Stimulated activated CD8-positive, alpha-beta memory T cell treated with anti-CD3 and anti-CD28 coated beads, Interleukin-12 subunit alpha, Interleukin-12 subunit beta, amount 100 ng/mL, for 4 hours (primary cell): ENCODE measurements around the gene KCTD3.

Experiments
- DNase-seq: peaks from one replicate; pipeline ENCODE4 v3.0.0-alpha.2; 2020; ENCODE audit warnings: low read depth

The KCTD3 gene

DNA sequence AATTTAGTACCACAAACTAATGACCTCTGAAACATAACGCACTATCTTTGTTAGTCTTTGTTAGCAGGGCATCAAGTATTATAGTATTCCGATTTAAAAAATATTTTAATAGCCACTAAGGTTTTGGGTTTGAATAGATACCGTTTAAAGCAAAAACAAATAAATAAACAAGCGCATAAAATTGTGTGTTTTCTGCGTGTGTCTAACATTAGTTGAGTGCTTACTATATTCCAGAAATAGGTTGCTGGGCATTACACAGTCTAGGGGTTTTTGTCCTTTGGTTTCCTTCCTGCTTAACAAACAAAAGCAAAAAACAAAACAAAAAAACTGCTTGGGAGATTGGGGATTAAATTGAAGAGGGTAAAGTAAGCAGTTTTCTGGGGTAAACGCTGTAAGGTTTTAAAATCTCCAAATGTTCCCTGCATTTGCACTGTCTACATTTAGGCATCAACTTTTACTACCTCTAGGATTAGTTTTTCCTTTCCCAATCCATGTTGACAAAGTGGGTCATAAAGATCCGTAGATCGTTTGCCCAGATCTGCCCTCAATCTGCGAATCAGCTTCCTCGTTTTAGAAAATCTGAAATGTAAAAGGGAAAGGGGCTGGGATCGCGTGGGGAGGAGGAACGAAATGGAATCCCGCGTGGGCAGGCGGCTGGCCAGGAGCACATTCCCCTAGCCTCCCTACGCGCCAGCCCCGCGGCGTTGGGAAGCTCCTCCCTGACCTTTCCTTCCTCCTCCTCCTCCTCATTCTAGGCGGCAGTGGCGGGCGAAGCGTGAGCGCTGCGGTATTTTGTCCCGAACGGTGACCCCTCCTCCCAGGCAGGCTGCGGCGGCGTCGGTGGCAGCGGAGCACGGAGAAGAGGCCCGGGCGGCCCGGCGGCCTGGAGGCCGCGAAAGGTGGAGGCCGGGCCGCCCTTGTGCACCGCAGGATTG lies at the start of gene KCTD3:
KCTD3 (plus strand) TSS at position 749 of the 935 bp plus-strand sequence. CDS start 382 bp downstream, outside the sequence.
- no peak for DNase-seq

- no peak for DNase-seq
Measured at GRCh38 chr1:215517441-215517891, 49.6 kb upstream of the KCTD3 start.

- no peak for DNase-seq
Measured at GRCh38 chr1:215518594-215518993, 48.5 kb upstream of the KCTD3 start.

DNA sequence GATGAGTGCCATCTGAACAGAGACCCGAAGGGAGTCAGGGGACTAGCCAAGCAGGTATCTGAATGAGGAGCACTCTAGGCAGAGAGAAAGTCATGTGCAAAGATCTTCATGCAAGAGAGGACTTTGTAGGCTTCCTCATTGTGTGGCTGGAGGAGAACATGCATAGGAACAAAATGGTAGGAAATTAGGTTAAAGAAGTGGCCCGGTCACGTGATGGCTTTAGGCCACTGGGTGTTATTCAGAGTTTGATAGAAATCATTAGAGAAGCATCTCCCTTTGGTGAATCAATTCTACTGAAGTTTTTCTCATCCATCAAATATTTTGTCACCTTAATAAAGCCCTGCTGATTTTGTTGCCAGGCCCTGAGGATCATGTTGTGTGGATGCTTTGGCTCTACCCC lies 45.8 kb upstream of the KCTD3 start:
- no peak for DNase-seq

- no peak for DNase-seq
Measured at GRCh38 chr1:215523128-215523861, 43.8 kb upstream of the KCTD3 start.

GRCh38 chr1:215523906-215524305 lies 43.2 kb upstream of the KCTD3 start:
- DNase-seq = no peak

- DNase-seq = no peak
Measured at GRCh38 chr1:215526147-215526845, 40.8 kb upstream of the KCTD3 start.

- no peak for DNase-seq
Measured at GRCh38 chr1:215526846-215527151, 40.3 kb upstream of the KCTD3 start.

DNA sequence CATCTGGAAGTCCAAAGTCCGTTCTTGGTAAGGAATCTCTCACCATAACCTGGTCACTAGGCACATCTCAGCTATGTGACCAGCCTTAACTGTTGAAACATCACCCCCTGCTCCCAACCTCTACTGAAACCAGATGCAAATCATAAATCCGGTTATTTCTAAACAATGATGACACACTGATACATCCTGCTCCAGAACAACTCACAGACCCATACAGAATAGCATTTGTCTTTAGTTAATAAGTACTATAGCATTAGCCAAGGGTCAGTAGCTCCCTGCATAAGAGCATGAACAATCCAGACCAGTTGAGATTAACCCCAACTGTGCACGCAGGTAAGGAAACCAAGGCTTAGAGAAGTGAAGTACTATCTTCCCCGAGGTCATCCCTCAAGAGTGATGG lies 38.0 kb upstream of the KCTD3 start:
- DNase-seq = no peak

DNA sequence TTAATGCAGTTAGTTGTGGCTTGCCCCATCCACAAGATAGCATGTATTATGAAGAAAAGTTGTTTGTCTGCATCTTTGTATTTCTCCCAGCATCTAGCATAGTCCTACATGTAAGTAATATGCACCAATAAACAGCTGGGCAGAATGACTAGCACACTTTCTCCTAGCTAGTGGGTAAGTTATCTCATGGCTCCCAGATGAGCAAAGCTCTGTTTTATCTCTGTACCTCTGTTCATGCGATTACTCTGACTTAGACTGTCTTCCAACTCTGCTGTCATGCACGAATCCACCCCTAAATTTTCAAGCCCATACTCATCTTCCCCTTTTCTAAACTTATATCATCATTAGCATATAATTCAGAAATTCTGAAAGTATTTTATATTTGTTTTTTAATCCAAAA lies 37.5 kb upstream of the KCTD3 start:
- no peak for DNase-seq

DNA sequence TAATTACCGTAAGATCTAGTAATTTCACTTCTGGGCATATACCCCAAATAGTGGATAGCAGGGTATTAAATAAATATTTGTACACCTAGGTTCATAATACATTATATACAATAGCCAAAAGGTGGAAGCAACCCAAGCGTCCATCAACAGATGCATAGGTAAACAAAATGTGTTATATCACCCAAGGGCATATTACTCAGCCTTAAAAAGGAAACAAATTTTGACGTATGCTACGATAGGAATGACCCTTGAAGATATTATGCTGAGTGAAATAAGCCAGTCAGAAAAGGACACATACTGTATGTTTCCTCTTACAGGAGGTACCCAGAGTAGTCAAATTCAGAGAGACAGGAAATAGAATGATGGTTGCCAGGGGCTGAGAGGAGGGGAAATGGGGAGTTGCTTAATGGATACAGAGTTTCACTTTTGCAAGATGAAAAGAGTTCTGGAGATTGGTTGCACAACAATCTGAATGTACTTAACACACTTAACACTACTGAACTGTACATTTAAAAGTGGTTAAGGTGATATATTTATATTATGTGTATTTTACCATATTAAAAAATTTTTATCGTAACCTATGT lies 36.6 kb upstream of the KCTD3 start:
- DNase-seq = no peak

DNA sequence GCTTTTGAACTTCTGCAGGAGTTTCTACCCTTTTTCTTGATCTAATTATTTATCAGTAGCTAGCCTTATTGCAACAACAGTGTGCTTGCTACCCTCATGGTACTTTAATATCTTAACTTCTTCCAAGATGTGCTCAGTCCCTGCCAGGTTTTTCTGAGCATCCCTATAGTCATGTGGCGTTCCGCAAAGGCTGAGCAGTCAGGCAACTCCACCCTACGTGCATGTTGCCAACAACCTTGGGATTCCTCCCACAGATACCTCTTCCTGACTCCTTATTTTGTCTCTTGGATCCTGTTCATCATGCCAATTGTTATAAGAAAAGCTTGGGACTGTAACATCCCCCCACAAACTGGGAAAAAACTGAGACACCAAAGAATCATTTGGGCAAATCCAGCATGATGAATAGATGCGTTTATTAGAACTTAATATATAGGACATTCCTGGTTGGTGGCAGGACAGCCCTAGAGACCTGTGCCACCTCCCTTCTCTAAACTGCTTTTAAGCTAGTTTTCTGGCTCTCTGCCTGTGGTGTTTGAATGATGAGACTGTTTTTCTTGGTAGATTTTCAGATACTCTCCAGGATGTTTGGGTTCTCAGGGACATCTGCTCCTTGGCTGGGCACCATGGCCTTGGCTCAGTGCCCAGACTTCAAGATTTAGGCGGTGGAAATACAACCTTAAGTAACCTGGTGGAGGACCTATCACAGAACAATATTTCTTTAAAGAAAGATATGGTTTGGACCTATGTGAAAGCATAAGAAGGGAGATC lies 27.1 kb upstream of the KCTD3 start:
- DNase-seq = no peak

- DNase-seq = no peak
Measured at GRCh38 chr1:215542301-215542700, 24.8 kb upstream of the KCTD3 start.

DNA sequence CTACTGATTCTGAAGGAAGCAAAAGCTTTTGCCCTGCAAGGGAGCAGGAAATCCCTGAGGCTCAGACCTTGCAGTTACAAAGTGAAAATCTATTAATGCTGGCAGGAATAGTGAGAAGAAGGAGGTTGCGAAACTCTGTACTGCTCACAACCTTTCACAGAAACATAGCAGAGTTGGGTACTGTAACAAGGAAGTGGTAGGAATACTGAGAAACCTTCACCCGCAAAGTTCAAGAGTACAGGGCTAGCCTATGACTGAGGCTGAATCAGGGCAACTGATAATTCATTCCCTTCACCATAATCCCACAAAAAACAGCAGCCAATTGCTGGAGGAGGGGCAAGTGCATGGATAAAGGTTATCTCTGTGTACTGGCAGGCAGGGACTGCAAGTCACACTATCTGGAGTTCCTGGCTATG lies 23.9 kb upstream of the KCTD3 start:
- DNase-seq = no peak

DNA sequence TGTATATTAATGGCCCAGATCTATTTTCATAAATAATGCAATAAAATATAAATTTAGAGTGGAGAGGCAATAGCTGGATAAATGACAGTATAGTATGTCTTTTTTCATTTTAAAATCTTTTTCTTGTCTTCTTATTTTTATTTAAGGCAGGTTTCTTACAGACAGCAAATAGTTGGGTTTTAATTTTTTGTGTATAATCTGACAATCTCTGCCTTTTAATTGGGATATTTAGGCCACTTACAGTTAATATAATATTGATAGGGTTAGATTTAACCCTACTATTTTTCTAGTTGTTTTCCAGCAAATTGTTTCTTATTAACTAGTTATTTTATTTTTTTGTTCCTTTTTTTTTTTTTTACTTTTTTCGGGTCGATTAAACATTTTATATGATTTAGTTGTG lies 23.3 kb upstream of the KCTD3 start:
- DNase-seq = no peak

DNA sequence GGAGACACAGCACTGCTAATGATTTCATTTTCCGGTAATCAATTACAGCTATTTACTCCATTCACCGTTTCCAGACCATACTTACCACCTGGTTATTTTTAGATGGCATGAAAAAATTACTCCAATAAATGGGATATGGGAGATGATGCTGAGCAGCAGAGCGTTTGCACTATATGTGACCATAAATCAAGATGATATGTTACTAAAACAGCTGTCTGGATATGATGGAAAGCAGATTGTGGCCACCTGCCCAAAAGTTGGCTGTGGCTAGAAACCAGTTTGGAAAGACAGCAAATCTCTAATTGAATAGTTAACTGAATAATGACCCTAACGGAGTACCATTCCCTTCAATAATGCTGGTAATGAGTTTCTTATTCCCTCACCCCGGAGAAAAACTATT lies 22.5 kb upstream of the KCTD3 start:
- no peak for DNase-seq

DNA sequence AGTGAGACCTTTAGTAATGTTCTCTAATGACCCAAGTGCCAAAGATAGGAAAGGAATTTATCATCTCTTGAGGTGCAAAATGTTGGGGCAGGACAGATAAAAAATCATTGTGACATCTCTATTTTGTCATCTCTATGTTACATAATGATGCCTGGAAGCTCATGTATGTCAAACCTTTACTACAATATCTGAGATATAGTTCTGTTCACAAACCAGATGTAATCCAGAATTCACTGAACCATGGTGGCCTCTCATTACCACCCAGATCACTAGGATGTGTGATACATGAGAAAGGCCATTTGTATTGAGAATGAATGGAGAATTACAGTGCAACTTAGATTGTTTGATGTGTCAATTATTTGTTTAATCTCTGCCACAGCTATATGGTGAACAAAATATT lies 22.0 kb upstream of the KCTD3 start:
- no peak for DNase-seq

GRCh38 chr1:215547011-215547410 lies 20.1 kb upstream of the KCTD3 start:
- DNase-seq = no peak

- no peak for DNase-seq
Measured at GRCh38 chr1:215551806-215552205, 15.3 kb upstream of the KCTD3 start.

DNA sequence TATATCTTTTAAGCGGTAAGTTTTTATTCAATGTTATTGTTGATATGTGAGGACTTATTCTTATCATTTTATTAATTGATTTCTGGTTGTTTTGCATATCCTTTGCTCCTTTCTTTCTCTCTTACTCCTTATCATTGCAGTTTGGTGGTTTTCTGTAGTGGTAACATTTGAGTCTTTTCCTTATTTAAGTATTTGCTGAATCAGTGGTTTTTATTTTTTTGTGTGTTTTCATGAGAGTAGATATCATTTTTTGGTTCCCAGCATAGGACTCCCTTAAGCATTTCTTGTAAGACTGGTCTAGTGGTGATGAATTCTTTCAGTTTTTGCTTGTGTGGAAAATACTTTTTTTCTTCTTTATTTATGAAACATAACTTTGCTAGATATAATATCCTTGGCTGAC lies 12.2 kb upstream of the KCTD3 start:
- no peak for DNase-seq

DNA sequence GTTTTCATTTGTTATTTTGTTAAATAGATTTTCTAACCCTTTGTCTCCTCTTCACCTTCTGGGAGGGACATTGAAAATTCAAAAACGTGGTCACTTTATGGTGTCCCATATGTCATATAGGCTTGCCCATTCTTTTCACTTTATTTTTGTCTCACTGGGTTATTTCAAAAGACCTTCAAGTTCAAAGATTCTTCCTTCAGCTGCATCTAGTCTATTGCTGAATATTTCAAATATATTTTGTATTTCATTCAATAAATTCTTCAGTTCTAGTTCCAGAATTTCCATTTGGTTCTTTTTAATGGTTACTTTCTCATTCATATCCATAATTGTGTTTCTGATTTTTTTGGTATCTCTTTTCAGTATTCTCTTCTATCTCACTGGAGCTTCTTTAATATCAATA lies 11.6 kb upstream of the KCTD3 start:
- no peak for DNase-seq

DNA sequence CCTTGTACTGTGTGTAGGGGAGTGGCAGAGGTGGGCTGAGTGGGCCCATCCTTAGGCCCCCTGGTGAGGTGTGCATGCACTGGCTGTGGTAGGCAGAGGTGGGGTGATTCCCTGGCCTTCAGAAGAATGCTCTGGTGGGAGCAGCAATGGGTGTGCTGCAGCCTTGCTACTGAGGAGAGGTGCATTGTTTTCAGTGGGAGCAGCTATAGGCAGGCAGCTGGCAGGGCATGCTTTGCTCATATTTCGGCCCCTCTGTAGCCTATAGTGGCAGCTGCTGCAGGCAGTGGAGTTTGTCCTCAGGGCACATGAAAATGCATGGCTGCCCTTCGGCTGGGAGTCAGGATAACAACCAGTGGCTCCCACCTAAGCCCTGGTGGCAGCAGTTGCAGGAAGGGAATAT lies 10.1 kb upstream of the KCTD3 start:
- DNase-seq = no peak
